Measurements from ENCODE around the gene C1QTNF9.

Gene C1QTNF9

DNA sequence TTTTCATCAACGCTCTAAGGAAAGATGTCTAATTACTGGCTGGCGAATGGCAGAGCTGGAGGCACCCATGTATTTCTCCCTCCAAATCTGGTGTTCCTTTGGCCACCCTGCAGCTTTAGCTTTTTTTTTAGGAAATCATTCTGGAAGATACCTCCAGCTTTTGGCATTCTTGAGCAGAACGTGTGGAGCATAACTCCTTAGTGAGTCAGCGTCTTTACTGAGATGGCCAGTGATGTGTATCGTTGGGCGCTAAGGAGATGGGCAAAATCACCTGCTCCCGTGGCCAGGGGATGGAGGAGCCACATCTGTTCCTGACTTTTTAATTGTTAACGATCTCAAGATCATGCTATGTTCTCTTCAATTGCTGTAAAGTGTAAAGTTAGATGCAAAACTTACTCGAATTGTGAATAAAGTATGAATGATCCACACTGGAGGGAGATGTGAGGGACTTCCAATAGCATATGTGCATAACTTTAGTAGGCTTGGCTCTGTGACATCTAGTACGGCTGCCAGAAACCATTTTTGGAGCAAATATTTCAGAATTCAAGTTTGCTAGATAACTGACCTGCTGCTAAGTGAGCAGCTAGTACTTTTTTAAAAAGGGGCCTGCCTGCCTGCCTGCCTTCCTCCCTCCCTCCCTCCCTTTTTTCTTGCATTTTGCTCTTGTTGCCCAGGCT is 24.4 kb upstream of the C1QTNF9 start:
- H4K20me1 ChIP-seq (ENCODE audit: control insufficient read depth, insufficient read depth, low read depth, low read length) = no peaks in the 10 kb centered on the region
- H3F3A ChIP-seq (ENCODE audit: control insufficient read depth, insufficient read depth) = no peaks in the 10 kb centered on the region
- H3K9me2 ChIP-seq (replicated peaks; ENCODE audit: control insufficient read depth, low read length) = no peaks in the 10 kb centered on the region
- H3K36me3 ChIP-seq (ENCODE audit: control insufficient read depth, low read length) = peaks cover 5% of the 10 kb centered on the region; the same call in 1 of the 2 replicates
- H3K9me3 ChIP-seq (ENCODE audit: control insufficient read depth, insufficient read depth, low read length) = no peaks in the 10 kb centered on the region
- H3K4me2 ChIP-seq (ENCODE audit: low read length) = no peak overlapping the region
- H3K4me1 ChIP-seq (ENCODE audit: control insufficient read depth, low read length) = no peaks in the 10 kb centered on the region
- H3K79me2 ChIP-seq (ENCODE audit: control insufficient read depth, low read length) = no peaks in the 10 kb centered on the region
- H3K27me3 ChIP-seq (ENCODE audit: control insufficient read depth, low read length) = no peaks in the 10 kb centered on the region
- TF ChIP-seq EZH2phosphoT487 (IDR thresholded peaks at IDR 0.05; ENCODE audit: borderline replicate concordance, low read length) = no peak
- TF ChIP-seq, protein P1, sequence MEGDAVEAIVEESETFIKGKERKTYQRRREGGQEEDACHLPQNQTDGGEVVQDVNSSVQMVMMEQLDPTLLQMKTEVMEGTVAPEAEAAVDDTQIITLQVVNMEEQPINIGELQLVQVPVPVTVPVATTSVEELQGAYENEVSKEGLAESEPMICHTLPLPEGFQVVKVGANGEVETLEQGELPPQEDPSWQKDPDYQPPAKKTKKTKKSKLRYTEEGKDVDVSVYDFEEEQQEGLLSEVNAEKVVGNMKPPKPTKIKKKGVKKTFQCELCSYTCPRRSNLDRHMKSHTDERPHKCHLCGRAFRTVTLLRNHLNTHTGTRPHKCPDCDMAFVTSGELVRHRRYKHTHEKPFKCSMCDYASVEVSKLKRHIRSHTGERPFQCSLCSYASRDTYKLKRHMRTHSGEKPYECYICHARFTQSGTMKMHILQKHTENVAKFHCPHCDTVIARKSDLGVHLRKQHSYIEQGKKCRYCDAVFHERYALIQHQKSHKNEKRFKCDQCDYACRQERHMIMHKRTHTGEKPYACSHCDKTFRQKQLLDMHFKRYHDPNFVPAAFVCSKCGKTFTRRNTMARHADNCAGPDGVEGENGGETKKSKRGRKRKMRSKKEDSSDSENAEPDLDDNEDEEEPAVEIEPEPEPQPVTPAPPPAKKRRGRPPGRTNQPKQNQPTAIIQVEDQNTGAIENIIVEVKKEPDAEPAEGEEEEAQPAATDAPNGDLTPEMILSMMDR (IDR thresholded peaks at IDR 0.05; ENCODE audit: low read depth, low read length, poor library complexity, severe bottlenecking) = no peak
- no peak overlapping the region for H3K4me3 ChIP-seq (ENCODE audit: low read length)
- no peak overlapping the region for H3K27ac ChIP-seq (ENCODE audit: low read depth, low read length)

DNA sequence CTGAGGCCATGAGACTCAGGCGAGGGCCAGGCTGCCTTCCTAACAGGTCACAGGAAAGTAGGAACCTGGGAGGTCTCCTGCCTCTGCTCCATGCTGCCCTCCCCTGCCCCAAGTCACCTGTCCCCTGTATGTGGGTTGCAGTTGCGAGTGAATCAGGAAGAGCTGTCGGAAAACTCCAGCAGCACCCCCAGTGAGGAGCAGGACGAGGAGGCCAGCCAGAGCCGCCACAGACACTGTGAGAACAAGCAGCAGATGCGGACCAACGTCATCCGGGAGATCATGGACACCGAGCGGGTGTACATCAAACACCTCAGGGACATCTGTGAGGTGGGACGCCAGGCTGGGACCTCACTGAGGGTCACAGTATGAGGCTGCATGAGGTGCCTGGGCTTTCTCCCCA is 22.8 kb upstream of the C1QTNF9 start:
- Histone ChIP-seq H3K36me3 (ENCODE audit: control insufficient read depth, low read length) (peaks cover 5% of the 10 kb centered on the region; the same call in 1 of the 2 replicates), H3F3A (ENCODE audit: control insufficient read depth, insufficient read depth) (no peaks in the 10 kb centered on the region), H3K4me2 (ENCODE audit: low read length) (no peak overlapping the region), H3K27me3 (ENCODE audit: control insufficient read depth, low read length) (no peaks in the 10 kb centered on the region), H3K79me2 (ENCODE audit: control insufficient read depth, low read length) (no peaks in the 10 kb centered on the region), H3K4me3 (ENCODE audit: low read length) (no peak overlapping the region), H3K9me3 (ENCODE audit: control insufficient read depth, insufficient read depth, low read length) (no peaks in the 10 kb centered on the region), H3K9me2 (replicated peaks; ENCODE audit: control insufficient read depth, low read length) (no peaks in the 10 kb centered on the region), H3K4me1 (ENCODE audit: control insufficient read depth, low read length) (no peaks in the 10 kb centered on the region), H3K27ac (ENCODE audit: low read depth, low read length) (no peak overlapping the region), H4K20me1 (ENCODE audit: control insufficient read depth, insufficient read depth, low read depth, low read length) (no peaks in the 10 kb centered on the region)
- TF ChIP-seq EZH2phosphoT487 (IDR thresholded peaks at IDR 0.05; ENCODE audit: borderline replicate concordance, low read length) = no peak
- TF ChIP-seq, protein P1 (IDR thresholded peaks at IDR 0.05; ENCODE audit: low read depth, low read length, poor library complexity, severe bottlenecking) = no peak

DNA sequence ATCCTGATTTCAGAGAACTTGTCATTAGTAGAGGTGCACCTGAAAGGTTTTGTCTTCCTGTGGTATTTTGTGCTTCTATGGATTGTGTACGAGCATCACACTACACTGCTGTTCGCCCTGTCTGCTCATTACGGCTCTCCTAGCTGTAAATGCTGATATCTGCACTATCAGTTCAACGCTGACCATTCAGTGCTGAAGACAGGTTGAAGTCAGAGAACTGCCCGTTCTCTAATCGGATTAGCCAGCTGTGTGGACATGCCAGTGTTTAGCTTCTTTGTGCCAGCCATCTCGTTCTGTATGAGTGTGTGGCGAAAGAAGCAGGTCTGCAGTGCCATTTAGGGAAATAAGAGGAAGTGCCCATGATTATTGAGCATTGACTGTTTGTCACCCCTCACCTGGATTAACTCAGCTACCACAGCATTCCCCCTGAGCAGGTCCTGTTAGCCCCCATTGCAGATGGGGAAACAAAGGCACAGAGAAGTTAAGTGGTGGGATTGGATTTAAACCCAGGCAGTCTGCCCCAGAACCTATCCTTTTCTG is 21.6 kb upstream of the C1QTNF9 start:
- no peaks in the 10 kb centered on the region for H3K27me3 ChIP-seq (ENCODE audit: control insufficient read depth, low read length)
- H3K4me2 ChIP-seq (ENCODE audit: low read length) = no peak overlapping the region
- no peaks in the 10 kb centered on the region for H3F3A ChIP-seq (ENCODE audit: control insufficient read depth, insufficient read depth)
- no peak for TF ChIP-seq EZH2phosphoT487 (IDR thresholded peaks at IDR 0.05; ENCODE audit: borderline replicate concordance, low read length)
- TF ChIP-seq, protein P1 (IDR thresholded peaks at IDR 0.05; ENCODE audit: low read depth, low read length, poor library complexity, severe bottlenecking) = no peak
- H3K36me3 ChIP-seq (ENCODE audit: control insufficient read depth, low read length) = peaks cover 5% of the 10 kb centered on the region; the same call in 1 of the 2 replicates
- no peaks in the 10 kb centered on the region for H3K79me2 ChIP-seq (ENCODE audit: control insufficient read depth, low read length)
- no peak overlapping the region for H3K27ac ChIP-seq (ENCODE audit: low read depth, low read length)
- H3K9me3 ChIP-seq (ENCODE audit: control insufficient read depth, insufficient read depth, low read length) = no peaks in the 10 kb centered on the region
- H3K4me3 ChIP-seq (ENCODE audit: low read length) = no peak overlapping the region
- no peaks in the 10 kb centered on the region for H3K4me1 ChIP-seq (ENCODE audit: control insufficient read depth, low read length)
- no peaks in the 10 kb centered on the region for H3K9me2 ChIP-seq (replicated peaks; ENCODE audit: control insufficient read depth, low read length)
- H4K20me1 ChIP-seq (ENCODE audit: control insufficient read depth, insufficient read depth, low read depth, low read length) = no peaks in the 10 kb centered on the region

All from DOHH2 (cell line).